ENCODE measurements around the gene SMYD4.

The SMYD4 gene

GRCh38 chr17:1729966-1730325, 99.8 kb downstream of the SMYD4 start:
- no peak for DNase-seq
